ENCODE measurements around the gene GFRA4. TPM values are rescaled to one million over a fixed set of nuclear protein-coding genes. Genes with fewer than 3 reads are reported as not detected.

Gene GFRA4
- total RNA-seq, 1 donor from 2014 or later: not detected

DNA sequence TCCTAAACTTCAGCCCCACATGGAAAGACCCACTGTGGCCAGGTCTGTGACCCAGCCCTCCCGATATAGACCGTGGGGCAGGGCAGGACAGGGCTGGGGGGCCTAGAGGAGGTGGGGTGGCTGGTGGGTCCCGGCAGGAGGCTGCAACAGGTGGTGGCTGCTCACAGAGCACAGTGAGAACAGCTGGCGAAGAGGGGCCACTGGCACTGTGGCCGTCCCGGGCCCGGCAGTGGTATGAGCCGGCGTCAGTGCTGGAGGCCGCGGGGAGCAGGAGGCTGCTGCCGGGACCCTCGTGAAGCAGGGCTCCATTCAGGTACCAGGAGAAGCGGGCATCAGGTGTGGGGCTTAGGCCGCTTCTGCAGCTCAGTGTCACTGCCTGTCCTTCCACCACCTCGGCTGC lies 35.8 kb upstream of the GFRA4 start:
- no peaks in the 10 kb centered on the region for H3K9me3 ChIP-seq
- no peaks in the 10 kb centered on the region for H3K36me3 ChIP-seq
- H3K4me1 ChIP-seq: no peaks in the 10 kb centered on the region
- H3K27ac ChIP-seq: no peak overlapping the region
- H3K4me3 ChIP-seq: no peak overlapping the region
- intact Hi-C loops (cut with DNase I): no loop called here
- DNase-seq (ENCODE audit: extremely low spot score in 2 of 2): no peak
- H3K27me3 ChIP-seq: no peaks in the 10 kb centered on the region
- TF ChIP-seq, protein P1, sequence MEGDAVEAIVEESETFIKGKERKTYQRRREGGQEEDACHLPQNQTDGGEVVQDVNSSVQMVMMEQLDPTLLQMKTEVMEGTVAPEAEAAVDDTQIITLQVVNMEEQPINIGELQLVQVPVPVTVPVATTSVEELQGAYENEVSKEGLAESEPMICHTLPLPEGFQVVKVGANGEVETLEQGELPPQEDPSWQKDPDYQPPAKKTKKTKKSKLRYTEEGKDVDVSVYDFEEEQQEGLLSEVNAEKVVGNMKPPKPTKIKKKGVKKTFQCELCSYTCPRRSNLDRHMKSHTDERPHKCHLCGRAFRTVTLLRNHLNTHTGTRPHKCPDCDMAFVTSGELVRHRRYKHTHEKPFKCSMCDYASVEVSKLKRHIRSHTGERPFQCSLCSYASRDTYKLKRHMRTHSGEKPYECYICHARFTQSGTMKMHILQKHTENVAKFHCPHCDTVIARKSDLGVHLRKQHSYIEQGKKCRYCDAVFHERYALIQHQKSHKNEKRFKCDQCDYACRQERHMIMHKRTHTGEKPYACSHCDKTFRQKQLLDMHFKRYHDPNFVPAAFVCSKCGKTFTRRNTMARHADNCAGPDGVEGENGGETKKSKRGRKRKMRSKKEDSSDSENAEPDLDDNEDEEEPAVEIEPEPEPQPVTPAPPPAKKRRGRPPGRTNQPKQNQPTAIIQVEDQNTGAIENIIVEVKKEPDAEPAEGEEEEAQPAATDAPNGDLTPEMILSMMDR (IDR thresholded peaks at IDR 0.05): no peak
- TF ChIP-seq POLR2A (IDR thresholded peaks at IDR 0.05): no peak
- TF ChIP-seq POLR2AphosphoS5 (IDR thresholded peaks at IDR 0.05; ENCODE audit: insufficient read depth in 1 of 2, low read depth in 1 of 2): no peak

DNA sequence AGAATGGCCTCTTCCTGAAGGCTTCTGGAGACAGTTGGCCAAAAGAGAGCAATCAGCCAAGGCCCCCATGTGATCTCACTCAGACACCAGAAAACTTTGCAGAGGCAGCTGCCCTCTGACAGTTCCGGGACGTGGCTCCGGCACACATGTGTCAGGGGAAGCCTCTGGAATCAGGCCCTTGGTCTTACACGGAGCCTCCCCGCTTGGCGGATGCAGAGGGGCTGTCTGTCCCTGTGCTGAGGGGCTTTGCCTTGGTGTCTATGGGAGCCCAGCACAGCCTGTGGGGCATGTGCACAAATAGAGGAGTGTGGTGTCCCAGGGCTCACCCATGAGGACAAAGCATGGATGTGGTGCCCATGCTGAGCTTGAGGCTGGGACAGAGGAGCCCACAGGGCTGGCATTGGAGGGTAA lies 35.4 kb upstream of the GFRA4 start:
- intact Hi-C loops (cut with DNase I): no loop called here
- DNase-seq (ENCODE audit: extremely low spot score in 2 of 2): no peak

DNA sequence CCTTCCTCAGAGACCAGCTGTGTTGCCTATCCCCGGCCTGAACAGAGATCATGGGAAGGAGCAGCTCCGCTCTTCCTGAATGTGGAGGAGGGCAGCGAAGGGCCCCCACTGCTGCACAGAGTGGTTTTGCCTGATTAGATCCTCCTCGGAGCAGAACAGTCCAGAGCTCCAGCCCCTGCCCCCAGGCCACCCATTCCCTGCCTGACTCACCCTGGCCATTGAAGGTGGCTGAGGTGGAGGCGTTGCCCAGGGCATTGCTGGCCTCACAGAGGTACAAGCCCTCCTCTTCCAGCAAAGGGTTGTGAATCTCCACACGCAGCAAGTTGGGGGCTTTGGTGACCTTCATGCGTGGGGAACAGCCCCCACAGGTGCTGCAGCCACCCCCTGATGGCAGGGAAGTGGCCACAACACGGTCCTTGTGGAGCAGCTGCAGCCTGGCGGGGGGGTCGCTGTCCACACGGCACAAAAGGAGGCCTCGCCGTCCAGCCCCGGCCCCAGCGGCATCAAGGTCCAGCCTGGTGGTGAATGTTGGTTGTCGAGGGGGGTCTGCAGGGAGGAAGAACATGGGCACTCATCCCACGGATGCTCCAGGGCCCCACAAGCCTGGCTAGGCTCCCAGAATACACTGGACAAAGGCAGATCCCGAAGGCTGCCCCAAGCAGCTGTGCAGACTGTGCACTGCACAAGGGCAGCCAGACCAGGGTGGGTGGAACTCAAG lies 34.5 kb upstream of the GFRA4 start:
- intact Hi-C loops (cut with DNase I): no loop called here
- H3K4me1 ChIP-seq: no peaks in the 10 kb centered on the region

More for the DNA sequence above, 35.4 kb upstream of the GFRA4 start:
- Histone ChIP-seq H3K9me3 (no peaks in the 10 kb centered on the region), H3K4me3 (no peak overlapping the region), H3K27me3 (no peaks in the 10 kb centered on the region), H3K36me3 (no peaks in the 10 kb centered on the region), H3K27ac (no peak overlapping the region), H3K4me1 (no peaks in the 10 kb centered on the region)
- TF ChIP-seq POLR2AphosphoS5 (IDR thresholded peaks at IDR 0.05; ENCODE audit: insufficient read depth in 1 of 2, low read depth in 1 of 2): no peak
- no peak for TF ChIP-seq POLR2A (IDR thresholded peaks at IDR 0.05)
- TF ChIP-seq, protein P1 (IDR thresholded peaks at IDR 0.05): no peak

DNA sequence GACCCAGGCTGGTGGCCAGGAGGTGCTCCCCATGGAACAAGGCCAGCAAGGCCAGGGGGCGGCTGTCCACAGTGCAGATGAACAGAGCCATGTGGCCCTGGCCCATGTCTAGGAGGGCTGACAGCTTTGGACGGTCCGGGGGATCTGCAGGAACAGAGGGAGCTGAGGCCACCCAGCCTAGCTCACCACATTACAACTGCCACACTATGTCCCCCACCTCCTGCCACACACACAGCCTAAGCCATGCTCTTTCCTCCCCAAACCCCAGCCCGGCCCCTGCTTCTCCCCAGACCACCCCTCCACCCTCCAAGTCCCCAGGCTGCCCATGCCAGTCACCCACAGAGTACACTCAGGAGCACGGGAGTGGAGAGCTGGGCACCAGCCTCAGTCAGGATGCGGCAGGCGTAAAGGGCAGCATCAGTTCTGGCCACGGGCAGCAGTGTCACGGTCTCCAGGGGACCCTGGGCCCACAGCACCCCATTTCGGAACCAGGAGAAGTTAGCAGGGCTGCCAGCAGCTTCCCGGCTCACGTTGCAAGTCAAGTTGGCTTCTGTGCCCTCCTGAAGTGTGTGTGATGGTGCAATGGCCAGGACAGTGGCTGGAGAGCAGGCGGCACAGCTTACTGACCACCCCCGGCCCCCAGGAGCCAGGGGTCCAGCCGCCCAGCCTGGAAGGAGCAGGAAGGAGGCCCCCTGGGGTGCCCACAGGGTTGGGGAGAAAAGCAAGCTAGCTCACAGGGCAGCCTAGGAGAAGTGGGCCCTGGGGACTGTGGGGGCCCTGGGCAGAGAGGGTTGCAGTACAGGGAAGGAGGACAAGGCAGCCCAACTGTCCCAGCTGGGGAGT lies 33.8 kb upstream of the GFRA4 start:
- Histone ChIP-seq H3K27me3 (no peaks in the 10 kb centered on the region), H3K4me1 (no peaks in the 10 kb centered on the region), H3K27ac (no peak overlapping the region), H3K4me3 (no peak overlapping the region), H3K36me3 (no peaks in the 10 kb centered on the region), H3K9me3 (no peaks in the 10 kb centered on the region)
- TF ChIP-seq, protein P1 (IDR thresholded peaks at IDR 0.05): no peak
- TF ChIP-seq POLR2A (IDR thresholded peaks at IDR 0.05) (no peak), POLR2AphosphoS5 (IDR thresholded peaks at IDR 0.05; ENCODE audit: insufficient read depth in 1 of 2, low read depth in 1 of 2) (no peak)
- intact Hi-C loops (cut with DNase I): no loop called here
- no peak for DNase-seq (ENCODE audit: extremely low spot score in 2 of 2)

More for the DNA sequence above, 34.5 kb upstream of the GFRA4 start:
- no peaks in the 10 kb centered on the region for H3K36me3 ChIP-seq
- no peaks in the 10 kb centered on the region for H3K9me3 ChIP-seq
- H3K4me3 ChIP-seq: no peak overlapping the region
- no peak for DNase-seq (ENCODE audit: extremely low spot score in 2 of 2)
- no peak overlapping the region for H3K27ac ChIP-seq
- no peaks in the 10 kb centered on the region for H3K27me3 ChIP-seq
- TF ChIP-seq POLR2A (IDR thresholded peaks at IDR 0.05): no peak
- TF ChIP-seq, protein P1 (IDR thresholded peaks at IDR 0.05): no peak
- TF ChIP-seq POLR2AphosphoS5 (IDR thresholded peaks at IDR 0.05; ENCODE audit: insufficient read depth in 1 of 2, low read depth in 1 of 2): no peak

Measured in vagina (tissue), 2 donors.